Endothelial cell of umbilical vein (primary cell): Measurements from ENCODE around the gene MTFP1. TPM values are rescaled to one million over a fixed set of nuclear protein-coding genes. Genes with fewer than 3 reads are reported as not detected.

Source experiments
- BruUV-seq: library from RNA; stranded (reverse); fragments of 400-500 nt; replicated peaks from 2 replicates; lab custom pipeline; 2021; lab: Mats Ljungman, UMichigan
- CTCF ChIA-PET: fragments of 300-600, 350-600 bp; sonication (Branson Sonifier 250); formaldehyde crosslinking; loops from one replicate; lab custom pipeline; 2021; ENCODE audit warnings: antibody characterized with exemption, inconsistent platforms; lab: Charles Lee
- POLR2A ChIA-PET: fragments of 300-600, 350-600 bp; sonication (Branson Sonifier 250); formaldehyde crosslinking; loops from one replicate; lab custom pipeline; 2021; ENCODE audit warnings: antibody characterized with exemption, inconsistent platforms; lab: Charles Lee
- DNase-seq: peaks from one replicate; pipeline ENCODE4 v3.0.0-alpha.2; 2011; ENCODE audit warnings: low read depth, low spot score
- FAIRE-seq: peaks from 2 replicates; lab custom pipeline; 2011; peaks lifted over from hg19 to GRCh38; lab: Jason Lieb, UNC
- H2AFZ ChIP-seq: 2 replicates; pipeline ENCODE4 v1.6.0; 2012; ENCODE audit warnings: low read depth, low read length, control low read depth, inconsistent platforms
- H3K27ac ChIP-seq: 2 replicates; pipeline ENCODE4 v1.5.1; 2011; ENCODE audit warnings: low read depth, mild to moderate bottlenecking, control low read depth, low read length, moderate library complexity; ENCODE audit not compliant: insufficient read depth
- H3K27me3 ChIP-seq, 2 experiments: 2 replicates each; pipeline versions ENCODE4 v1.6.0 to v1.6.1; 2011; ENCODE audit warnings: low read length in 2 of 2, mixed read lengths in 1 of 2; ENCODE audit not compliant: control insufficient read depth in 2 of 2, insufficient read depth in 2 of 2
- H3K36me3 ChIP-seq, 2 experiments: 2 replicates in 1 of 2; 3 replicates in 1 of 2; pipeline ENCODE4 v1.5.1; 2011; ENCODE audit warnings: low read length in 2 of 2, mild to moderate bottlenecking in 1 of 2, moderate library complexity in 1 of 2; ENCODE audit not compliant: control insufficient read depth in 2 of 2, insufficient read depth in 2 of 2; ENCODE audit errors: extremely low read depth in 1 of 2
- H3K4me1 ChIP-seq: 3 replicates; pipeline ENCODE4 v1.5.1; 2011; ENCODE audit warnings: mild to moderate bottlenecking, low read length; ENCODE audit not compliant: control insufficient read depth, insufficient read depth; ENCODE audit errors: extremely low read depth
- H3K4me2 ChIP-seq: 2 replicates; pipeline ENCODE4 v1.6.1; 2011; ENCODE audit warnings: low read length, control low read depth, mixed read lengths; ENCODE audit not compliant: insufficient read depth
- H3K4me3 ChIP-seq, 3 experiments: fragments of 200-600 bp in 1 of 3; sonication (generic), shearing (Covaris generic) in 1 of 3; replicated peaks in 1 of 3; 2 replicates each; pipeline ENCODE4 v1.5.1; 2011 to 2016; ENCODE audit warnings: control low read depth in 3 of 3, low read length in 3 of 3, mild to moderate bottlenecking in 2 of 3, inconsistent platforms in 1 of 3, low read depth in 1 of 3, moderate library complexity in 1 of 3; ENCODE audit not compliant: insufficient read depth in 1 of 3
- H3K79me2 ChIP-seq: 2 replicates; pipeline ENCODE4 v1.6.0; 2012; ENCODE audit warnings: low read length, inconsistent platforms; ENCODE audit not compliant: control insufficient read depth, insufficient read depth
- H3K9ac ChIP-seq: replicated peaks from 2 replicates; pipeline ENCODE3; 2011; ENCODE audit warnings: low read length, control low read depth; ENCODE audit not compliant: insufficient read depth; ENCODE audit errors: extremely low read depth
- H3K9me1 ChIP-seq: replicated peaks from 3 replicates; pipeline ENCODE4 v1.6.0; 2011; ENCODE audit warnings: mild to moderate bottlenecking, low read length; ENCODE audit not compliant: control insufficient read depth, insufficient read depth; ENCODE audit errors: extremely low read depth
- H3K9me3 ChIP-seq: replicated peaks from 2 replicates; pipeline ENCODE4 v1.5.1; 2012; ENCODE audit warnings: low read length, inconsistent platforms; ENCODE audit not compliant: control insufficient read depth, insufficient read depth
- H4K20me1 ChIP-seq: replicated peaks from 2 replicates; pipeline ENCODE3; 2011; ENCODE audit warnings: mild to moderate bottlenecking, low read length; ENCODE audit not compliant: control insufficient read depth, insufficient read depth; ENCODE audit errors: extremely low read depth
- CTCF ChIP-seq, 2 donors: IDR thresholded peaks; 1 replicate in 1 of 2; 2 replicates in 1 of 2; pipeline ENCODE4 v1.5.1; 2011; ENCODE audit warnings: low read length in 2 of 2, mild to moderate bottlenecking in 2 of 2, moderate library complexity in 2 of 2, control low read depth in 1 of 2, inconsistent platforms in 1 of 2, low read depth in 1 of 2; ENCODE audit not compliant: insufficient read depth in 1 of 2; ENCODE audit errors: extremely low read depth in 1 of 2
- EZH2 ChIP-seq: IDR thresholded peaks from 2 replicates; pipeline ENCODE4 v1.6.1; 2012; ENCODE audit warnings: borderline replicate concordance, low read depth, mild to moderate bottlenecking, moderate library complexity, low read length, inconsistent platforms; ENCODE audit not compliant: severe bottlenecking
- FOS ChIP-seq: IDR thresholded peaks from 2 replicates; pipeline ENCODE4 v1.6.1; 2011; ENCODE audit warnings: mild to moderate bottlenecking, low read length, moderate library complexity, borderline replicate concordance; ENCODE audit not compliant: insufficient read depth
- GATA2 ChIP-seq: IDR thresholded peaks from 2 replicates; pipeline ENCODE4 v1.7.0; 2011; ENCODE audit warnings: low read depth, mild to moderate bottlenecking, moderate library complexity, mixed read lengths, low read length; ENCODE audit not compliant: insufficient read length, insufficient read depth
- JUN ChIP-seq: IDR thresholded peaks from 2 replicates; pipeline ENCODE4 v1.6.1; 2011; ENCODE audit warnings: borderline replicate concordance, low read depth; ENCODE audit not compliant: insufficient read length, insufficient read depth
- MAX ChIP-seq: IDR thresholded peaks from 2 replicates; pipeline ENCODE4 v1.6.1; 2011; ENCODE audit not compliant: insufficient read depth, insufficient read length
- MYC ChIP-seq: IDR thresholded peaks from one replicate; pipeline ENCODE4 v1.6.1; 2011; ENCODE audit warnings: mild to moderate bottlenecking, low read depth, low read length
- POLR2A ChIP-seq: IDR thresholded peaks from 2 replicates; pipeline ENCODE4 v1.6.1; 2012; ENCODE audit warnings: low read depth, mild to moderate bottlenecking, control low read depth, low read length
- POLR2AphosphoS5 ChIP-seq: IDR thresholded peaks from 2 replicates; pipeline ENCODE4 v1.6.1; 2012; ENCODE audit warnings: low read depth, mild to moderate bottlenecking, control low read depth, low read length, moderate library complexity; ENCODE audit not compliant: insufficient read depth
- dilution Hi-C: fragments of 300-500 bp; cut with MboI; formaldehyde crosslinking; loops from one replicate; pipeline ENCODE4 v1.15.0; 2019; ENCODE audit warnings: low sequenced_read_pairs; ENCODE audit not compliant: extremely low pct_ligation_motif_present
- intact Hi-C: fragments of 100-400 bp; cut with micrococcal nuclease; formaldehyde crosslinking; loops from one replicate; pipeline ENCODE4 v1.10.0; 2022
- polyA plus RNA-seq, 4 experiments: library from polyadenylated mRNA; depleted of rRNA in 3 of 4; stranded (reverse) in 3 of 4; unstranded in 1 of 4; fragments of >200 nt; gene quantifications; 2 replicates each; pipeline versions ENCODE4 v1.2.1 to v1.2.3, GENCODE V29; 2011 to 2012; ENCODE audit warnings: missing spikeins in 1 of 4
- total RNA-seq: library from RNA; stranded (reverse); gene quantifications from 2 replicates; pipeline ENCODE4 v1.2.3, GENCODE V29; 2021

MTFP1 gene
- total and polyA plus RNA-seq, 2 donors (not counting 3 experiments of a cell fraction or from before 2014, with no cell fraction given): 30.3 to 41.9 TPM

GRCh38 chr22:30399718-30400117 is 25.9 kb upstream of the MTFP1 start:
- POLR2A ChIA-PET: no interaction called here
- FAIRE-seq (no peak), DNase-seq (no peak)
- no peaks in the 10 kb centered on the region for H4K20me1 ChIP-seq
- peaks cover 0 to 11% of the 10 kb centered on the region in 2 experiments for H3K36me3 ChIP-seq
- no peaks in the 10 kb centered on the region for H3K27me3 ChIP-seq
- H2AFZ ChIP-seq: no peak overlapping the region
- H3K9ac ChIP-seq: no peak overlapping the region
- H3K9me1 ChIP-seq: no peaks in the 10 kb centered on the region
- H3K9me3 ChIP-seq: no peaks in the 10 kb centered on the region
- H3K79me2 ChIP-seq: peaks cover 46% of the 10 kb centered on the region
- no peak overlapping the region for H3K4me3 ChIP-seq
- no peak overlapping the region for H3K27ac ChIP-seq
- BruUV-seq: no TSS peak
- no peak overlapping the region for H3K4me2 ChIP-seq
- TF ChIP-seq POLR2AphosphoS5 (no peak), CTCF (IDR thresholded peaks at IDR 0.05; ENCODE audit: extremely low read depth in 1 of 2, insufficient read depth in 1 of 2, low read depth in 1 of 2, low read length in 2 of 2) (no peak), POLR2A (no peak), JUN (no peak), FOS (no peak), GATA2 (no peak), MYC (no peak), EZH2 (no peak), MAX (no peak)
- H3K4me1 ChIP-seq: peaks cover 16% of the 10 kb centered on the region
- intact Hi-C loops: no loop called here
- dilution Hi-C loops: no loop called here
- CTCF ChIA-PET: interaction anchor here (3.8 kb wide), 1 partner anchor 13 kb away, joined by 32 read pairs; the partner anchor contains the start of gene RNF215
